ENCODE results near the gene OLA1. TPM values are rescaled to one million over a fixed set of nuclear protein-coding genes. Genes with fewer than 3 reads are reported as not detected.
A peak's percentile ranks its signal among the peaks of the same experiment; 100 is the strongest.

OLA1 gene
- total and polyA plus RNA-seq, 2 of the 13 experiments (the other 11 are each of a cell fraction or from before 2014, with no cell fraction given) = 153 to 241 TPM

DNA sequence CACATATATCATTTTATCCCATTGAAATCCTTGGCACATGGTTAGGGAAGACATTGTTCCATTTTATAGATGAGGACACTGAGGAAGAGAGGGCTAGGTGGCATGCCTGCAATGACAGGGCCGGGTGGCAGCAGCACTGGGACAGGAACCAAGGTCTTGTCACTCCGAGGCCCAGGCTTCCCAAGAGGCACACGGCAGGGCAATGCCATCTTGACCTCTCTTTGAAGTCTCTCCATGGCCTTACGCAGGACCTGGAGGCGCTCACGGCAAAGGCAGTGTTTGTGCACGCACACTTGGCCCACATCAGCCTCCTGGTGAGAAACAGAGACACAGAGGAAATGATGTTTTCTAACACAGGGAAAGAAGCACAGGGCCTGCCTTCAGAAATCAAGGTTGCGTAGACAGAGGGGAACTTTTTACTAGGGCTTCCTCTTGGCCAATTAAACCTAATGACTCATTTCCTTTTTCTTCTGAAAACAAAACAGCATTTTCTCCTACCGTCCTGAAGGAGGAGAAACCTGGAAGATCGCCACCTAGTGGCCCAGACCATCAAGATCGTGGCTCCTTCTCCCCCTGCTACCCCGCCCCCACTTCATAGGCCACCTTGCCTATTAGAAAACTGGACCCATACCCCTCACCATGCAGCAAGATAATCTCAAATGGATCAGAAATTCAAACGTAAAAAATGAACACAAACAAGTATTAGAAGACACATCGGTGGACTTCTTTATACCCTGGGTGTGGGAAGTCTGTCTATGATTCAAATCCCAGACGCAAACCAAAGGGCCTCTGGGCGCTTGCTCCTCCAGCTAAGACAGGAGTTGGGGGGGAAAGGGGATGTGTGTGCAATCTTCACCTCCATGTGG lies 208.5 kb downstream of the OLA1 start (continued):
- TF ChIP-seq, protein P1, sequence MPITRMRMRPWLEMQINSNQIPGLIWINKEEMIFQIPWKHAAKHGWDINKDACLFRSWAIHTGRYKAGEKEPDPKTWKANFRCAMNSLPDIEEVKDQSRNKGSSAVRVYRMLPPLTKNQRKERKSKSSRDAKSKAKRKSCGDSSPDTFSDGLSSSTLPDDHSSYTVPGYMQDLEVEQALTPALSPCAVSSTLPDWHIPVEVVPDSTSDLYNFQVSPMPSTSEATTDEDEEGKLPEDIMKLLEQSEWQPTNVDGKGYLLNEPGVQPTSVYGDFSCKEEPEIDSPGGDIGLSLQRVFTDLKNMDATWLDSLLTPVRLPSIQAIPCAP (CRISPR knock-in tag; IDR thresholded peaks at IDR 0.05; ENCODE audit: low read depth) = no peak
- TF ChIP-seq, protein P2, sequence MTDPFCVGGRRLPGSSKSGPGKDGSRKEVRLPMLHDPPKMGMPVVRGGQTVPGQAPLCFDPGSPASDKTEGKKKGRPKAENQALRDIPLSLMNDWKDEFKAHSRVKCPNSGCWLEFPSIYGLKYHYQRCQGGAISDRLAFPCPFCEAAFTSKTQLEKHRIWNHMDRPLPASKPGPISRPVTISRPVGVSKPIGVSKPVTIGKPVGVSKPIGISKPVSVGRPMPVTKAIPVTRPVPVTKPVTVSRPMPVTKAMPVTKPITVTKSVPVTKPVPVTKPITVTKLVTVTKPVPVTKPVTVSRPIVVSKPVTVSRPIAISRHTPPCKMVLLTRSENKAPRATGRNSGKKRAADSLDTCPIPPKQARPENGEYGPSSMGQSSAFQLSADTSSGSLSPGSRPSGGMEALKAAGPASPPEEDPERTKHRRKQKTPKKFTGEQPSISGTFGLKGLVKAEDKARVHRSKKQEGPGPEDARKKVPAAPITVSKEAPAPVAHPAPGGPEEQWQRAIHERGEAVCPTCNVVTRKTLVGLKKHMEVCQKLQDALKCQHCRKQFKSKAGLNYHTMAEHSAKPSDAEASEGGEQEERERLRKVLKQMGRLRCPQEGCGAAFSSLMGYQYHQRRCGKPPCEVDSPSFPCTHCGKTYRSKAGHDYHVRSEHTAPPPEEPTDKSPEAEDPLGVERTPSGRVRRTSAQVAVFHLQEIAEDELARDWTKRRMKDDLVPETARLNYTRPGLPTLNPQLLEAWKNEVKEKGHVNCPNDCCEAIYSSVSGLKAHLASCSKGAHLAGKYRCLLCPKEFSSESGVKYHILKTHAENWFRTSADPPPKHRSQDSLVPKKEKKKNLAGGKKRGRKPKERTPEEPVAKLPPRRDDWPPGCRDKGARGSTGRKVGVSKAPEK (CRISPR knock-in tag; IDR thresholded peaks at IDR 0.05; ENCODE audit: borderline replicate concordance) = peak; percentile 87; the same call in 1 of the 2 replicates
- TF ChIP-seq, protein P3, sequence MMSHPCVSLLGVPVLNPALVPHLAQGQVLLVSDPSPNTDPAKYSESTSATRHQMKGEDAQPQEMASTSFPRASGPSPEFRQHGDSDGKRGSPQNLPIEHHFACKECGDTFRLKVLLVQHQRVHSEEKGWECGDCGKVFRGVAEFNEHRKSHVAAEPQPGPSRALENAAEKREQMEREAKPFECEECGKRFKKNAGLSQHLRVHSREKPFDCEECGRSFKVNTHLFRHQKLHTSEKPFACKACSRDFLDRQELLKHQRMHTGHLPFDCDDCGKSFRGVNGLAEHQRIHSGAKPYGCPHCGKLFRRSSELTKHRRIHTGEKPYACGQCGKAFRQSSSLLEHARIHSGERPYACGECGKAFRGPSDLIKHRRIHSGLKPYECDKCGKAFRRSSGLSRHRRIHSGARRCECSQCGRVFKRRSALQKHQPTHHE (CRISPR knock-in tag; IDR thresholded peaks at IDR 0.05; ENCODE audit: borderline replicate concordance) = no peak
- TF ChIP-seq ZNF234 (CRISPR knock-in tag; conservative IDR thresholded peaks at IDR 0.05) (no peak), MYC (CRISPR knock-in tag; IDR thresholded peaks at IDR 0.05; ENCODE audit: borderline replicate concordance) (peak; percentile 57), NFE2L2 (IDR thresholded peaks at IDR 0.05; ENCODE audit: low read length) (no peak), JUNB (CRISPR knock-in tag; IDR thresholded peaks at IDR 0.05; ENCODE audit: borderline replicate concordance) (no peak), ZBTB21 (CRISPR knock-in tag; IDR thresholded peaks at IDR 0.05) (peak; percentile 61; the same call in 1 of the 2 replicates), ZNF562 (CRISPR knock-in tag; IDR thresholded peaks at IDR 0.05; ENCODE audit: borderline replicate concordance) (no peak), FLYWCH1 (CRISPR knock-in tag; IDR thresholded peaks at IDR 0.05) (no peak), ELF1 (CRISPR knock-in tag; IDR thresholded peaks at IDR 0.05) (0 out of 2 replicates have a peak, but pooled peaks have one; percentile 35), STAG1 (CRISPR knock-in tag; IDR thresholded peaks at IDR 0.05) (peak; percentile 81), MAFK (conservative IDR thresholded peaks at IDR 0.05 in 1 of 2, IDR thresholded peaks at IDR 0.05 in 1 of 2; ENCODE audit: low read length in 2 of 2) (no peak)
- TF ChIP-seq, protein P4, sequence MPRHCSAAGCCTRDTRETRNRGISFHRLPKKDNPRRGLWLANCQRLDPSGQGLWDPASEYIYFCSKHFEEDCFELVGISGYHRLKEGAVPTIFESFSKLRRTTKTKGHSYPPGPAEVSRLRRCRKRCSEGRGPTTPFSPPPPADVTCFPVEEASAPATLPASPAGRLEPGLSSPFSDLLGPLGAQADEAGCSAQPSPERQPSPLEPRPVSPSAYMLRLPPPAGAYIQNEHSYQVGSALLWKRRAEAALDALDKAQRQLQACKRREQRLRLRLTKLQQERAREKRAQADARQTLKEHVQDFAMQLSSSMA (CRISPR knock-in tag; IDR thresholded peaks at IDR 0.05) = no peak
- TF ChIP-seq, protein P5, sequence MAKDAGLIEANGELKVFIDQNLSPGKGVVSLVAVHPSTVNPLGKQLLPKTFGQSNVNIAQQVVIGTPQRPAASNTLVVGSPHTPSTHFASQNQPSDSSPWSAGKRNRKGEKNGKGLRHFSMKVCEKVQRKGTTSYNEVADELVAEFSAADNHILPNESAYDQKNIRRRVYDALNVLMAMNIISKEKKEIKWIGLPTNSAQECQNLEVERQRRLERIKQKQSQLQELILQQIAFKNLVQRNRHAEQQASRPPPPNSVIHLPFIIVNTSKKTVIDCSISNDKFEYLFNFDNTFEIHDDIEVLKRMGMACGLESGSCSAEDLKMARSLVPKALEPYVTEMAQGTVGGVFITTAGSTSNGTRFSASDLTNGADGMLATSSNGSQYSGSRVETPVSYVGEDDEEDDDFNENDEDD (CRISPR knock-in tag; IDR thresholded peaks at IDR 0.05; ENCODE audit: borderline replicate concordance) = 0 out of 2 replicates have a peak, but pooled peaks have one; percentile 9
- TF ChIP-seq, protein P6, sequence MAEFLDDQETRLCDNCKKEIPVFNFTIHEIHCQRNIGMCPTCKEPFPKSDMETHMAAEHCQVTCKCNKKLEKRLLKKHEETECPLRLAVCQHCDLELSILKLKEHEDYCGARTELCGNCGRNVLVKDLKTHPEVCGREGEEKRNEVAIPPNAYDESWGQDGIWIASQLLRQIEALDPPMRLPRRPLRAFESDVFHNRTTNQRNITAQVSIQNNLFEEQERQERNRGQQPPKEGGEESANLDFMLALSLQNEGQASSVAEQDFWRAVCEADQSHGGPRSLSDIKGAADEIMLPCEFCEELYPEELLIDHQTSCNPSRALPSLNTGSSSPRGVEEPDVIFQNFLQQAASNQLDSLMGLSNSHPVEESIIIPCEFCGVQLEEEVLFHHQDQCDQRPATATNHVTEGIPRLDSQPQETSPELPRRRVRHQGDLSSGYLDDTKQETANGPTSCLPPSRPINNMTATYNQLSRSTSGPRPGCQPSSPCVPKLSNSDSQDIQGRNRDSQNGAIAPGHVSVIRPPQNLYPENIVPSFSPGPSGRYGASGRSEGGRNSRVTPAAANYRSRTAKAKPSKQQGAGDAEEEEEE (CRISPR knock-in tag; IDR thresholded peaks at IDR 0.05; ENCODE audit: borderline replicate concordance) = peak; percentile 71; the same call in 1 of the 2 replicates
- TF ChIP-seq, protein P7, sequence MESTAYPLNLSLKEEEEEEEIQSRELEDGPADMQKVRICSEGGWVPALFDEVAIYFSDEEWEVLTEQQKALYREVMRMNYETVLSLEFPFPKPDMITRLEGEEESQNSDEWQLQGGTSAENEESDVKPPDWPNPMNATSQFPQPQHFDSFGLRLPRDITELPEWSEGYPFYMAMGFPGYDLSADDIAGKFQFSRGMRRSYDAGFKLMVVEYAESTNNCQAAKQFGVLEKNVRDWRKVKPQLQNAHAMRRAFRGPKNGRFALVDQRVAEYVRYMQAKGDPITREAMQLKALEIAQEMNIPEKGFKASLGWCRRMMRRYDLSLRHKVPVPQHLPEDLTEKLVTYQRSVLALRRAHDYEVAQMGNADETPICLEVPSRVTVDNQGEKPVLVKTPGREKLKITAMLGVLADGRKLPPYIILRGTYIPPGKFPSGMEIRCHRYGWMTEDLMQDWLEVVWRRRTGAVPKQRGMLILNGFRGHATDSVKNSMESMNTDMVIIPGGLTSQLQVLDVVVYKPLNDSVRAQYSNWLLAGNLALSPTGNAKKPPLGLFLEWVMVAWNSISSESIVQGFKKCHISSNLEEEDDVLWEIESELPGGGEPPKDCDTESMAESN (CRISPR knock-in tag; conservative IDR thresholded peaks at IDR 0.05) = no peak; the same call in 1 of the 2 replicates

Measured in HepG2 (cell line).